Measurements from ENCODE around the gene PADI3.

DNA sequence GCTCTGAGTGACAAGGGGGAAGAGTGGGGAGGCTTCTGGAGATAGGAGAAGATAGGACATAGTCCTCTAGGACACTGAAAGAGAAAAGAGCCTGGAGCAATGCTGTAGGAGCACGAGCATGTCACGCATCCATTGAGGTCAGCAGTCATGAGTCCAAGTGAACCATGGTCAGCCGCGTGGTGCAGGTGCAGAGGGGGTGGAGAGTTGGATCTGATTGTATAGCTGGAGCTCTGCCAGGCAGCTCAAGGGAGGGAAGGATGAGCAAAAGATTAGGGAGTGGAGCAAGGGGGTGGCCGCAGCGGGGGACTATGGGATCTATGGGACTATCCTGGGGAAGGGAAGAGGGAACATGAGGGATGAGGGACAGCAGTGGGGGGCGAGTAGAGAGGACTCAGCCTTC, 30.0 kb upstream of the PADI3 start:
- TF ChIP-seq ZNF274 (CRISPR knock-in tag; IDR thresholded peaks at IDR 0.05) (no peak), EP300 (IDR thresholded peaks at IDR 0.05; ENCODE audit: low read depth in 2 of 2, low read length in 2 of 2) (no peak), EP300 (CRISPR knock-in tag; IDR thresholded peaks at IDR 0.05; ENCODE audit: borderline replicate concordance) (no peak), ZNF782 (CRISPR knock-in tag; IDR thresholded peaks at IDR 0.05; ENCODE audit: borderline replicate concordance) (no peak), ELF4 (CRISPR knock-in tag; IDR thresholded peaks at IDR 0.05; ENCODE audit: borderline replicate concordance) (no peak)
- TF ChIP-seq, protein P1, sequence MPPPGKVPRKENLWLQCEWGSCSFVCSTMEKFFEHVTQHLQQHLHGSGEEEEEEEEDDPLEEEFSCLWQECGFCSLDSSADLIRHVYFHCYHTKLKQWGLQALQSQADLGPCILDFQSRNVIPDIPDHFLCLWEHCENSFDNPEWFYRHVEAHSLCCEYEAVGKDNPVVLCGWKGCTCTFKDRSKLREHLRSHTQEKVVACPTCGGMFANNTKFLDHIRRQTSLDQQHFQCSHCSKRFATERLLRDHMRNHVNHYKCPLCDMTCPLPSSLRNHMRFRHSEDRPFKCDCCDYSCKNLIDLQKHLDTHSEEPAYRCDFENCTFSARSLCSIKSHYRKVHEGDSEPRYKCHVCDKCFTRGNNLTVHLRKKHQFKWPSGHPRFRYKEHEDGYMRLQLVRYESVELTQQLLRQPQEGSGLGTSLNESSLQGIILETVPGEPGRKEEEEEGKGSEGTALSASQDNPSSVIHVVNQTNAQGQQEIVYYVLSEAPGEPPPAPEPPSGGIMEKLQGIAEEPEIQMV (CRISPR knock-in tag; IDR thresholded peaks at IDR 0.05; ENCODE audit: low read depth) = no peak

All from HepG2 (cell line).